ENCODE measurements around the gene ANKUB1.

Gene ANKUB1

GRCh38 chr3:149763565-149764195 lies 28.7 kb downstream of the ANKUB1 start:
- no peak for DNase-seq (ENCODE audit: low read depth, low spot score)

GRCh38 chr3:149753717-149754116 lies 38.6 kb downstream of the ANKUB1 start:
- DNase-seq (ENCODE audit: low read depth, low spot score), result no peak

GRCh38 chr3:149752788-149753136 lies 39.6 kb downstream of the ANKUB1 start:
- DNase-seq (ENCODE audit: low read depth, low spot score), result no peak

GRCh38 chr3:149752051-149752787 lies 40.1 kb downstream of the ANKUB1 start, which contains the start of gene COMMD2:
COMMD2 (minus strand) TSS chr3:149752489; CDS start chr3:149752444, 45 bp downstream.
- DNase-seq (ENCODE audit: low read depth, low spot score), result peak; percentile 94

GRCh38 chr3:149751551-149751950 lies 40.8 kb downstream of the ANKUB1 start:
- DNase-seq (ENCODE audit: low read depth, low spot score), result no peak

- no peak for DNase-seq (ENCODE audit: low read depth, low spot score)
Observed at GRCh38 chr3:149744606-149745005, 47.7 kb downstream of the ANKUB1 start.

- no peak for DNase-seq (ENCODE audit: low read depth, low spot score)
Observed at GRCh38 chr3:149744151-149744550, 48.2 kb downstream of the ANKUB1 start.

GRCh38 chr3:149739396-149739795 lies 53.0 kb downstream of the ANKUB1 start:
- DNase-seq (ENCODE audit: low read depth, low spot score), result no peak

GRCh38 chr3:149738876-149739275 lies 53.5 kb downstream of the ANKUB1 start:
- DNase-seq (ENCODE audit: low read depth, low spot score), result no peak

- DNase-seq (ENCODE audit: low read depth, low spot score), result no peak
Observed at GRCh38 chr3:149736953-149737205, 55.5 kb downstream of the ANKUB1 start.

- peak; percentile 88 for DNase-seq (ENCODE audit: low read depth, low spot score)
Observed at GRCh38 chr3:149736175-149736952, 56.0 kb downstream of the ANKUB1 start.

- no peak for DNase-seq (ENCODE audit: low read depth, low spot score)
Observed at GRCh38 chr3:149732234-149732633, 60.1 kb downstream of the ANKUB1 start.

GRCh38 chr3:149727656-149728055 lies 64.7 kb downstream of the ANKUB1 start:
- no peak for DNase-seq (ENCODE audit: low read depth, low spot score)

GRCh38 chr3:149726716-149727407 lies 65.5 kb downstream of the ANKUB1 start:
- DNase-seq (ENCODE audit: low read depth, low spot score), result peak; percentile 46

- no peak for DNase-seq (ENCODE audit: low read depth, low spot score)
Observed at GRCh38 chr3:149723781-149724180, 68.6 kb downstream of the ANKUB1 start.

GRCh38 chr3:149720918-149721317 lies 71.4 kb downstream of the ANKUB1 start:
- no peak for DNase-seq (ENCODE audit: low read depth, low spot score)

- peak; percentile 80 for DNase-seq (ENCODE audit: low read depth, low spot score)
Observed at GRCh38 chr3:149717391-149718056, 74.8 kb downstream of the ANKUB1 start.

- no peak for DNase-seq (ENCODE audit: low read depth, low spot score)
Observed at GRCh38 chr3:149716984-149717383, 75.4 kb downstream of the ANKUB1 start.

GRCh38 chr3:149715247-149715646 lies 77.1 kb downstream of the ANKUB1 start:
- no peak for DNase-seq (ENCODE audit: low read depth, low spot score)

- no peak for DNase-seq (ENCODE audit: low read depth, low spot score)
Observed at GRCh38 chr3:149713730-149714654, 78.4 kb downstream of the ANKUB1 start.

Measured in astrocyte of the hippocampus (primary cell).